ENCODE measurements around the gene SHMT1.
"Not testable (repeated sequence)": the region's sequence is repeated elsewhere in the genome, so short reads cannot be mapped to it uniquely, and the experiment has no call there.

SHMT1 gene

DNA sequence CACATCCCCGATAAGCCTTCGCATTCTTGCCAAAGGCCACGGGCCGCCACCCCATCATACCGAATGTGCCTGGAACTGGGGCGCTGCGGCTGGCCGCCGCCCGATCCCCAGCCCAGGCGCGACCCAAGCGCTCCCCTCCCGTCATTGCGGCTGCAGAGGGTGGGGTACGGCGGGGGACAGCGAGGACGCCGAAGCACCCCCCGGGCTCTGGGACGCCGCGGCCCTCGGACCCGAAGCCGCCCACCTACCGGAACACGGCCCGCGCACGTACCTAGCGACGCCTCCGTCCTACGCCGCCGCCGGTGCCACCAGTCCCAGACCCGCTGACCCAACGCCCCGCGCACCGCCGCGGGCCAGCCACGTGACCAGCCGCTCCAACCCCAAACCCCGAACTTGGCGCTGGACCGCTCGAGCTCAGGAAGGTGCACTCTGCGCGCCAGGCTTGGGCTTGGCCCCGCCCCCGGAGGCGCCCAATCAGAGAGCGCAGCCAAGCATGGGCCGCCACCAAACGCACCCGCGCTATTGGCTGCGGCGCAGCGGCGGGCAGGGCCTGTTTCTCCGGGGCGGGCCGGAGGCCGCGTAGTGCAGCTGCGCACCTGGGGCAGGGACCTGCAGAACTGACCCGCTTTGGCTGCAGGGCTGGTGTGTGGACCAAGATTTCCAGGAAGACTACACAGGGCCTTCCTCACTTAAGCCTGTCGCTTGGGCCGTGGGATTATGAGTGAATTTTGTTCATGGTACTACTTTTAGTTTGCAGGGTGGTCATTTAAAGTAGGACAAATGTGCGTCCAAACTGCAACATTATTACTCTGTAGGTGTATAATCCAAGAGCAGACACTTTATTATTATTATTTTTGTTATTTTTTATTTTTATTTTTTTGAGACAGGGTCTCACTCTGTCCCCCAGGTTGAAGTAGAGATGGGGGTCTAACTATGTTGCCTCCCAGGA, at the start of gene SHMT1:
TSS of gene SHMT1 (minus strand) at position 450 of the 949 bp plus-strand sequence. CDS start 7,569 bp downstream, outside the sequence.
- DNase-seq (ENCODE audit: low spot score): peak; percentile 84

DNA sequence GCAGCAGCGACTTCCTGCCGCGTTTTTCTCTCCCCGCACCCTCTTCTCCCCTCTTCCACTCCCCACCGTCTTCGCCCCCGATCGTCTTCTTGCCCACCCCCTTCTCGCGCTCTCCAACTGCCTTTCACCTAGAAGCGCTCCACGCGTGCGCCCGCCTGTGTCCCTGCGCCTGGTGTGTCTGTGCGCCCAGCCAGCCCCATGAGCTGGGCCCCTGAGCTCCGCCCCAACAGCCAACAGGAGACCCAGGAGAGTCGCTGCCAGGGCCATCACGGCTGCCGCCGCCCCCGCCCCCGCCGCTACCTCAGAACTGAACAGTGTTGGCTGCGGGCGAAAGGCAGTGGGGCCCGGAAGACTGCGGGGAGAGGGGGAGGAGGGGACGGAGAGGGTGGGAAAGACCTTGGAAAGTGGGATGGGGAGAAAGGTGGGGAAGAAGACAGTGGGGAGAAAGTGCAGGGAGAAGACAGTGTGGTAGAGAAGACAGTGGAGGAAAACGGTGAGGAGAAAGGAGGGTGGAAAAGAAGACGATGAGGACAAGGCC, 48.7 kb upstream of the SHMT1 start:
- not testable (repeated sequence) for DNase-seq (ENCODE audit: low spot score)

DNA sequence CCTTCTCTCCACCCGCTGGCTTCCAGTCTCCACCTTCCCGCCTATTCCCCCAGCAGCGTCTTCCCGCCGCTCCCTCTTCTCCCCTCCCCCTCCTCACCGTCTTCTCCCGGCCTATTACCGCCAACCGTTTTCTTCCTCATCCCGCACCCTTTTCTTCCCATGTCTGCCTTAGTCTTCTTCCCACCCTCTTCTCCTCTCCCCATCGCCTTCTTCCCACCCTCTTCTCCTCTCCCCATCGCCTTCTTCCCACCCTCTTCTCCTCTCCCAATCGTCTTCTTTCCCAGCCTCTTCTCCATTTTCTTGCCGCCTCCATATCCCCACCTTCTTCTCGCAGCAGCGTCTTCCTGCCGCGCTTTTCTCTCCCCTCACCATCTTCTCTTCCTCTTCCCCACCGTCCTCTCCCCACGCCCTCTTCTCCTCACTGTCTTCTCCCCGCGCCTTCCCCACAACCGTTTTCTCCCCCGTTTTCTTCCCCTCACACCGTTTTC, 48.1 kb upstream of the SHMT1 start:
- DNase-seq (ENCODE audit: low spot score): not testable (repeated sequence)

DNA sequence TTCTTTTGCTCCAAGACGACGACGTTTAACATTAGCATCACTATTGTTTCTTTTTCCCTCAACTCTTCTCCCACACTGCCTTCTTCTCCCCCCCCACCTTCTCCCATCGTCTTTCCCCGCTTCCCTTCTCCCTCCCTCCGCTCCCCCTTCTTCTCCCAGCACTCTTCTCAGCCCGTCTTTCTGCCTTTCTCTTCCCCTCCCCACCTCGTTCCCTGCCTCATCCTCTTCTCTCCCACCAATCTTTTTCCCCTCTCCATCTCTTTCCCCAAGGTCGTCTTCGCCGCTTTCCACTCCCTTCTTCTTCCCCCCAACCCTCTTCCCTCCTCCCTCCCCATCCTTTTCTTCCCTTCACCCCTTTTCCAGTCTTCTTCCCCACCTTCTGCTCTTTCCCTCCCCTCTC, 47.4 kb upstream of the SHMT1 start:
- not testable (repeated sequence) for DNase-seq (ENCODE audit: low spot score)

DNA sequence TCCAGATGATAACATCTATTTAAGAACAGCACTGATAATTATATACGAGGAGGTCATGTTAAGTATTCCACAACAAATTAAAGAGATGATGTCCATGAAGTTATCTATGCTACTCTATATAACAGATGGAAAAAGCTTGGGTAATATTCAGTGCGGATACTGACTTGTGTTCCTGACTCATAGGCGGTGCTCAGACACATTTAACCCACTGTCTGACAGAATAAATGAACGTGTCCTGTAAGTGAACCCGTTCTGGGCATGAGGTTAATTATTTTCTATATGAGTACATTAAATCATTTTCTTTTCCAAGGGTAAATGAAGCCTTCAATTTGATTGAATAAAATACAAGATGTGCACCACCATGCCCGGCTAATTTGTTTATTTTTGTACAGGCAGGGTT, 46.0 kb upstream of the SHMT1 start:
- DNase-seq (ENCODE audit: low spot score): not testable (repeated sequence)

DNA sequence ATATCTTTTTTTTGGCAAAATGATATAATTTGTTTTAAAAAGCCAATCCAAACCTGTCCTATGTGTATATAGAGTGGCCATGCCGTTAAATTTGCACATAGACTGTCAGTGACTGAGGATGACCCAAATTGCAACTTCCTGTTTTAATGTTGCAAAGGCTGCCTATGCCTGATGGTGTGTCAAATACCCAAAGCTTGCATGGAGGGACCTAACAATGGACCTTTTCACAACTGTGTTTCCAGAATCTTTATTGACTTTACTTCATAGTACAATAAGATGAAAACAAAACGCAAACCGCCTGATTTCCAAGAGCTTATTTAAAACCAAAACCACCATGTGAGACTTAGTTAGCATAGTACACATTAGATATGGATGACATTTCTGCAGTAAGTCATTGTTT, 45.6 kb upstream of the SHMT1 start:
- not testable (repeated sequence) for DNase-seq (ENCODE audit: low spot score)

DNA sequence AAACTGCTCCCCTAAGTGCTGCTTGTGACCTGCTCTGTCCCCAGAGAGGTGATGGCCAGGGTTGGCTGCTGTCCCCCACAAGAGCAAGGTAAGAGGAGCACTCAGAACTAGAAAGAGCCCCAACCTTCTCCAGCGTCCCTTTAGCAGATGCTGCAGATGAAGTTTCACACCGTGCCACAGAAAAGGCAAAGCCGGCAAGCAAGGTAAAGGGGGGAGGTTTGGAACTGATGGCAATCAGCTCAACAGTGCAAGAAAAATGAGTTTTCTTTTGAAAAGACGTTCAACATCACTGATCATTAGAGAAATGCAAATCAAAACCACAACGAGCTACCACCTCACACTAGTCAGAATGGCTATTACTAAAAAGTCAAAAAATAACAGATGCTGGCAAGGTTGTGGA, 40.3 kb upstream of the SHMT1 start:
- DNase-seq (ENCODE audit: low spot score): not testable (repeated sequence)

DNA sequence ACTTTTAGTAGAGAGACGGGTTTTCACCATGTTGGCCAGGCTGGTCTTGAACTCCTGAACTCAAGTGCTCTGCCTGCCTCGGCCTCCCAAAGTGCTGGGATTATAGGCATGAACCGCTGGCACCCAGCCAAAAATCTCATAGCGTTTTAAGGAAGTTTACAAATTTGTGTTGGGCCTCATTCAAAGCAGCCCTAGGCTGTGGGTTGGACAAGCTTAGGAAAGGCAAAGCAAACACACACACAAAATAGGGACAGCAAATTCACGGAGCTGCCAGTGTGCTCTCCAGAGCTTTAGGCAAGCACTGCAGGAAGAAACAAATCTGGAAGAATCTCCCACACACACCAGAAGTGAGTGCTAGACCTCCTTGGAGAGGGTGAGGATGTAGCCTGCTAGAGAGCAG, 39.8 kb upstream of the SHMT1 start:
- DNase-seq (ENCODE audit: low spot score): not testable (repeated sequence)

DNA sequence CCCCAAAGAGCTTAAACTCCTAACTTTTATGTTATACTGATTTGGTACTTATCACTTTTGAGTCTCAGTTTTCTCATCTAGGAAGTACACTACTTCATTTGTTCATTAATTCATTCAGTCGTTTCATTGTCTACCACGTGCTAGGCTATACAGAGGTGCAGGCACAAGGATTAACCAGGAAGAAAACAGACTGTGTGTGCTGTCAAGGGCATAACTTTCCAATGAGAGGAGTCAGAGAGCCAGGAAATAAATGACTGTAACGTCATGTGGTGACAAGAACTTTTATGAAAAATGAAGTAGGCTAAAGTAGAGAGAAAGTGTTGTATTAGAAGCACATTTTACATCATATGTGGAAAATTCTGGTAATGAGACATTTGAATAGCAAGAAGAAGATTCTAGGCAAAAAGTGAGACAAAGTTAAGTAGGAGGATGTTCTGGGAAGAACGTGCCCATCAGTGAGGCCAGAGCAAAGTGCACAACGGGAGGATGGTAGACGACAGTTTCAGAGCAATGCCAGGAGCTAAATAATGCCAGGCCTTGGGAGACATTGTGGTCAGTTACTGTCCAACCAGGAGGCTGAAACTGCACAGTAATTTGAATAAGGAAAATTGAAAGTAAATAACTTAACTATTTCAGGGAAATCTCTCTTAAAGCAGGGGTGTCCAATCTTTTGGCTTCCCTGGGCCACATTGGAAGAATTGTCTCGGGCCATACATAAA, 38.7 kb upstream of the SHMT1 start:
- DNase-seq (ENCODE audit: low spot score): not testable (repeated sequence)

DNA sequence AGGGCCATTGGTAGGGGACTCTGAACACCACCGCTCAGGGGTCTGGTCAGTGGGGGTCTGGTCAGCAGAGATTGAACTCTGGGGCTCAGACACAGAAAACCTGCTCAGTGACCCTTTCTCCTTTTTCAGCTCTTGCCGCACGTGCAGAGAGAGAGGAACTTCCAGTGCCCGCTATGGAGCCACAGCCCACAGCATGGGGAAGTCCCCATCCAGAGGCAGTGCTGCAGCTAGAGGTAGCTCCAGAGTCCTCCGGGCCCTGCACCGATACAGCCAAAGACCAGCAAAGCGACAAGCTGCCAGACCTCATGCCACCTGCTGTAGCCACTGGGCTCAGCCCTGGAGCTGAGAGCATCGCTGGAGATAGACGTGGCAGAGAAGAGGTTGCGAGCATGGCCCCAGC, 25.4 kb upstream of the SHMT1 start:
- not testable (repeated sequence) for DNase-seq (ENCODE audit: low spot score)

DNA sequence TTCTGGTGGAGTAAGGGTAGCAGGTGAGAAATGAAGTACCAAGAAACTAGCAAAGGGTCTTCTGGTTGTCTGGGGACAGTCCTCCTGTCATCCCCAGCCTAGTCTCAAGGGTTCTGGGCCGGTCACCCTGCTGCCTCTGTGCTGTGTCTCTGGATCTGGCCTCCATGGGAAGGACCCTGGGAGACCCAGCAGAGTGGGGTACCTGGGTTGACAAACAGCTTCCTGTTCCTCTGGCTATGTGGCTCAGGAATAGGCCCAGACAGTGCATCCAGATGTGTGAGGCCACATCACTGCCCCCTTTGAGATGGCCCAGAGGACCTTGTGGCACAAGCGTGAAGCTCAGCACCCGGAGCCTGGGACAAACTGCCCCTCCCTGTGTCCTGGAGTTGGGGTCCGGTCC, 24.9 kb upstream of the SHMT1 start:
- DNase-seq (ENCODE audit: low spot score): not testable (repeated sequence)

DNA sequence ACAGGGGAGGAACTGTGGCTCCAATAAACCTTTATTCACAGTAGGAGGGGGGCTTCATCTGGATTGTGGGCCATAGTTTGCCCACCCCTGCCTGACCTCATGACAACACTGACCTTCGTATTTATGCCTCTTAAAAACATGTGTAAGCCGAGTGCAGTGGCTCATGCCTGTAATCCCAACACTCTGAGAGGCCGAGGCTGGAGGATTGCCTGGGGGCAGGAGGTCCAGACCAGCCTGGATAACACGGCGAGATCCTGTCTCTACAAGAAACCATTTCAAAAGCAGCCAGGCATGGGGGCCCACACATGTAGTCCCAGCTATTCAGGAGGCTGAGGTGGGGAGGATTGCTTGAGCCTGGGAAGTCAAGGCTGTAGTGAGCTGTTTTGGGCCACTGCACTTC, 24.2 kb upstream of the SHMT1 start:
- DNase-seq (ENCODE audit: low spot score): not testable (repeated sequence)

DNA sequence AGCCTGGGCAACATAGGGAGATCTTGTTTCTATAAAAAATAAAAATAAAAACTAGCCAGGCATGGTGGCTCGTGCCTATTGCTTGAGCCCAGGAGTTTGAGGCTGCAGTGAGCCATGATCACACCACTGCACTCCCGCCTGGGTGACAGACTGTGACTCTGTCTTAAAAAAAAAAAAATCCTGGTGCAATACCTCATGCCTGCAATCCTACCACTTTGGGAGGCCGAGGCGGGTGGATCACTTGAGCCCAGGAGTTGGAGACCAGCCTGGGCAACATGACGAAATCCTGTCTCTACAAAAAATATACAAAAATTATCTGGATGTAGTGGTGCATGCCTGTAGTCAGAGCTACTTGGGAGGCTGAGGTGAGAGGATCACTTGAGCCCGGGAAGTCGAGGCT, 20.9 kb upstream of the SHMT1 start:
- DNase-seq (ENCODE audit: low spot score): not testable (repeated sequence)

DNA sequence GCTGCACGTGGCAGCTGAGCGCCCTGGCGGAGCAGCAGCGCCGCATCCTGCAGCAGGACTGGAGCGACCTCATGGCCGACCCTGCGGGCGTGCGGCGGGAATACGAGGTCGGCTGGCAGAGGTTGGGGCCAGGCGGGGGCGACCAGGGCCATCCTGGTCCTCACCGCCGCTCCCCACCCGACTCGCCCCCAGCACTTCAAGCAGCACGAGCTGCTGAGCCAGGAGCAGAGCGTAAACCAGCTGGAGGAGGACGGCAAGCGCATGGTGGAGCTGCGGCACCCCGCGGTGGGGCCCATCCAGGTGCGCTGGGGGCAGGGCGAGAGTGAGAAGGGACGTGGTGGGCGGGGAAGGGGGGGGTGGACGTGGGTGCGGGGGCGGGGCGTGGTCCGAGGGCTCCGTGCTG, 19.7 kb upstream of the SHMT1 start:
- DNase-seq (ENCODE audit: low spot score): not testable (repeated sequence)

DNA sequence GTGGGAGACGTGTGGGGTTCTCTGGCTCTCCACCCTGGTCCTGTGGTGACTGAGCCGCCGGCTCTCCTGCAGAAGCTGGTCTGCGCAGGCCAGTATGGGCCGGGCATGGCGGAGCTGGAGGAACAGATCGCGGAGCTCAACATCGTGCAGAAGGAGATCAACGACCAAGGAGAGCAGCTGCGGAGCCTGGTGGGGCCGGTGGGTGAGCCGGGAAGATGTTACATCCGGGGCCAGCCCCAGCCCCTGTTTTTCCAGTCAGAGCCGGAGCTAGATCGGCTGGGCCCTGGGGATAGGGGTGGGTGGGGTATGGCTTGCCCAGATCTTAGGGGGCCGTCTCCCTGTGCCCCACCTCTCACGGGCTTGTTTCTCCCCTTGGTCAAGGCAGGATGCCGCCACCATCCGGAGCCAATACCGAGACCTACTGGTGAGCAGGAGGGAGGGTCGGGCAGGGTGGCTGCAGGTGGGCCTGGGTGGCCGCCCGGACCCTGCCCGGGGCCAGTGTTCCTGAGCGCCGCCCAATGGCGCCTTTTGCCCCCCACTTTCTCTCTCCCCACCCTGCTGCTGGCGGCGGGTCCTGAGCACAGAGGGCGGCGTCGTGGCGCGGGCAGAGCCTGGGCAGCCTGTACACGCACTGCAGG, 19.2 kb upstream of the SHMT1 start:
- DNase-seq (ENCODE audit: low spot score): no peak

DNA sequence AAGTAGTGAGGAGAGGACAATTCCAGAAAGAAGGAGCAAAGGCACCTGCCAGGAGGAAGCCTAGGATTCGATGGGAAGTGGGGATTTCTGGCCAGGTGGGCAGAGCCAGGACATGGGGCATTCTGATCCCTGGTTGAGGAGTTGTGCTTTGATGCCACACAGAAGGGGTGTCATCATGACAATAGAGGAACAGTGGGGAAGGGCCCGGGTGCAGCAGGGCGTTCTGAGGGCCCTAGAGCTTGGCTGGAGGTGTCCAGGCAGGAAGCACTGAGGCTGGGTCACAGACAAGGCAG, 18.5 kb upstream of the SHMT1 start:
- DNase-seq (ENCODE audit: low spot score): no peak

DNA sequence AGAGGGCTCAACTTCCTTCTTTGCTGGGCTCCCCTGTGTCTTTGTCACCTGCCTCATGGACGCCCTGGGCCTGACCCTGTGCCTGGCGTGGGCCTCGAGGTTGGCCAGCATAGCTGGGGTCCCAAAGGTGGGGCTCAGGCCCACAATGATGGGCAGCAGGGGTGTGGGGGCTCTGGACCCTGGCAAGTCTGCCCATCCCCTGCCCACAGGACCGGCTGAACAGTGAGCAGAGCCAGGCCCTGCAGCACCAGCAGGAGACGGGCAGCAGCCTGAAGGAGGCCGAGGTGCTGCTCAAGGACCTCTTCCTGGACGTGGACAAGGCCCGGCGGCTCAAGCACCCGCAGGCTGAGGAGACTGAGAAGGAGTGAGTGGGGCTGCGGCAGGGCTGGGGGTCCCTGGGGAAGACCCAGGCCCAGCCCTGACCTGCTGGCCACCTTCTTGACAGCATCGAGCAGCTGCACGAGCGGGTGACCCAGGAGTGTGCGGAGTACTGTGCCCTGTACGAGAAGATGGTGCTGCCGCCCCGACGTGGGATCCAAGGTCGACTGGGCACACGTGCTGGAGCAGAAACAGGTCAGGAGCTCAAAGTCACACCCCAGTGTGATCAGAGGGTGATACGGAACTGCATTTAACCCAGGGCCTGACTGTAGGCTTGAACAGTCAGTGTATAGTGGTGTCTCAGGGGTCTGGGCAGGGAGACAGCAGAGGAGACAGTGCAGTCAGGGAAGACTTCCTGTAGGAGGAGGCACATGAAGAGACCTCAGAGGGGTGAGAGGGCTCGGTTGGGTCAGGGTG, 18.0 kb upstream of the SHMT1 start:
- no peak for DNase-seq (ENCODE audit: low spot score)

DNA sequence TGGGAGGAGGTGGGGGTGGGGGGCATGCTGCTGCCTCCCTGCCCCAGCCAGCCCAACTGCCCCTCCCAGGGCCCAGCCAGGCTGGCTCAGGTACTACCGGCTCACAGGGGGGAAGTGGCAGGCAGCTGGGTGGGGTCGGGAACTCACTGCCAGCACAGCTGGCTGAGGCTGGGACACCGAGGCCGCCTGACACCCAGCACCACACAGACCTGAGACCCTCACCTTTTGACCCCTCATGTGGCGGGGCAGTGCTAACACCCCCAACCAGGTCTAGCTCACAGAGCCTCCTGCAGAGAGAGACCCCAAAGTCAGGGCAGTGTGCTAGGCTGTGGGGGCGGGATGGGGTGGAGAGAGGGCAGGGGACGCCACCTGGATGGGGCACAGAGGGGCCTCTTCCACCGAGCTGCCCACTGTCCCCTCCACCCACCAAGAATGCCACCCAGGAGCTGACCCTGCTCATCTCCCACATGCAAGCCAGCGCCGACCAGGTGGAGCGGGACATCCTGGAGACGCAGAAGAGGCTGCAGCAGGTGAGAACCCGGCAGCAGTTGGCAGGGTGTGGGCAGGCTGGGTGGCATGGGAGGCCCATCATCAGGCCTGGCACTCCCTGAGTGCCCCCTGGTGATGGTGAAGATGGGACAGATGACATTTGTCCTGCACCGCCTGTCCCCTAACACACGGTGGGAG, 17.3 kb upstream of the SHMT1 start:
- no peak for DNase-seq (ENCODE audit: low spot score)

DNA sequence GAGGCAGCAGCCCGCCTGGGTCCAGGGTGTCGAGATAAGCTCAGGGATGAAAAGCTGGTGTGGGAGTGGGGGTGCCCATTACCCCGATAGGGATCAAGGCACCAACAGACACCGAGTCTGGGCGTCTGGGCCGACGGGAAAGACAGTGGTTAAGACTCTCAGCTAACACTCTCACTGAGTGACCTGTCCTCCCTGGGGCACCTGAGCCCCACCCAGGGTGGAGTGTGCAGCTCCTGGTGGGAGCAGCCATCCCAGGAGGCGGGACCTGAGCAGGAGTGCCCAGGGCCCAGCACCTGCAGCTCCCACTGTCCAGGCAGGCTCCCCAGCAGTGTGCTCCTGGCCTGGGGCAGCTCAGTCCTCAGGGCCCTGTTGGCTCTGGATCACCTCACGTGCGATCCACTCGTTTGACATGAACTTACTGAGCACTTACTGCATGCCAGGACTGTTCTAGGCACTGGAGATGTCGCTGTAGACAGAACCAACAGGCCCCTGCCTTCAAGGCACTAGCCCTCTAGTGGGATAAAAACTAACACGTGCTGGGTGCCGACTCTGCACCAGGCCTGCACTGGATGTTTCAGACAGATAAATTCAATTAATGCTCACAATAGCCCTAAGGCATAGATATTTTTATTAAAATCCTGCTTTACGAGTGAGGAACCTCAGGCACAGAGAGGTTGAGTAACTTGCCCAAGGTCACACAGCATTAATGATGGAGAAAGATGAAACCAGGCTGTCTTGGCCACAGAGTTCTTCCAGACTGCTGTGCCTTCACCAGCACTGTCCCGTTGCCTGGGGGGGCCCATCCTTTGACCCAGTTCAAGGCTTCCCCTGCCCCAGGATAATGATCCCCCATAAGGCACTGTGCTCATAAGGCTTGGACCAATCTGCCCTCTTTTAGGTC, 16.1 kb upstream of the SHMT1 start:
- DNase-seq (ENCODE audit: low spot score): no peak

DNA sequence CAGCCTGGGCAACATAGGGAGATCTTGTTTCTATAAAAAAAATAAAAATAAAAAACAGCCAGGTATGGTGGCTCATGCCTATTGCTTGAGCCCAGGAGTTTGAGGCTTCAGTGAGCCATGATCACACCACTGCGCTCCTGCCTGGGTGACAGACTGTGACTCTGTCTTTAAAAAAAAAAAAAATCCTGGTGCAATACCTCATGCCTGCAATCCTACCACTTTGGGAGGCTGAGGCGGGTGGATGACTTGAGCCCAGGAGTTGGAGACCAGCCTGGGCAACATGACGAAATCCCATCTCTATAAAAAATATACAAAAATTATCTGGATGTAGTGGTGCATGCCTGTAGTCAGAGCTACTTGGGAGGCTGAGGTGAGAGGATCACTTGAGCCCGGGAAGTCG, 15.3 kb upstream of the SHMT1 start:
- not testable (repeated sequence) for DNase-seq (ENCODE audit: low spot score)
